Fibroblast of skin of abdomen (primary cell): ENCODE measurements around the gene CUEDC1.
A peak's percentile ranks its signal among the peaks of the same experiment; 100 is the strongest.

Source experiments
- DNase-seq: peaks from one replicate; pipeline ENCODE4 v3.0.0-alpha.2; 2013

Gene CUEDC1

GRCh38 chr17:57957120-57957850 lies 2.1 kb upstream of the CUEDC1 start:
- DNase-seq = no peak

- no peak for DNase-seq
Measured at GRCh38 chr17:57956291-57957119, 1.3 kb upstream of the CUEDC1 start.

- peak; percentile 75 for DNase-seq
Measured at GRCh38 chr17:57954397-57955182, 622 bp downstream of the CUEDC1 start.

- no peak for DNase-seq
Measured at GRCh38 chr17:57953705-57954396, 1.4 kb downstream of the CUEDC1 start.

- no peak for DNase-seq
Measured at GRCh38 chr17:57953219-57953618, 2.0 kb downstream of the CUEDC1 start.

GRCh38 chr17:57949649-57950048 lies 5.6 kb downstream of the CUEDC1 start:
- DNase-seq = no peak

GRCh38 chr17:57948555-57949420 lies 6.4 kb downstream of the CUEDC1 start:
- DNase-seq = peak; percentile 98

- DNase-seq = no peak
Measured at GRCh38 chr17:57948169-57948554, 7.0 kb downstream of the CUEDC1 start.

GRCh38 chr17:57947369-57947768 lies 7.8 kb downstream of the CUEDC1 start:
- no peak for DNase-seq

- DNase-seq = peak; percentile 51
Measured at GRCh38 chr17:57946798-57947358, 8.3 kb downstream of the CUEDC1 start.

- peak; percentile 75 for DNase-seq
Measured at GRCh38 chr17:57945996-57946797, 9.0 kb downstream of the CUEDC1 start.

- DNase-seq = peak; percentile 79
Measured at GRCh38 chr17:57944908-57945307, 10.3 kb downstream of the CUEDC1 start.

GRCh38 chr17:57943645-57944044 lies 11.6 kb downstream of the CUEDC1 start:
- DNase-seq = no peak

GRCh38 chr17:57943140-57943539 lies 12.1 kb downstream of the CUEDC1 start:
- DNase-seq = peak; percentile 64

- DNase-seq = no peak
Measured at GRCh38 chr17:57941384-57942370, 13.5 kb downstream of the CUEDC1 start.

- no peak for DNase-seq
Measured at GRCh38 chr17:57940653-57941329, 14.4 kb downstream of the CUEDC1 start.

GRCh38 chr17:57940231-57940630 lies 15.0 kb downstream of the CUEDC1 start:
- DNase-seq = no peak

GRCh38 chr17:57939797-57940196 lies 15.4 kb downstream of the CUEDC1 start:
- DNase-seq = no peak
